H9 (cell line): ENCODE data around the gene DDX24. TPM values are rescaled to one million over a fixed set of nuclear protein-coding genes. Genes with fewer than 3 reads are reported as not detected.

Source experiments
- DNase-seq: peaks from one replicate; pipeline ENCODE4 v3.0.0-alpha.2; 2017
- H2AFZ ChIP-seq: one replicate; pipeline ENCODE4 v1.6.1; 2013; ENCODE audit warnings: mild to moderate bottlenecking, low read length, control low read depth, moderate library complexity
- H2AK5ac ChIP-seq: 2 replicates; pipeline ENCODE4 v1.6.1; 2013; ENCODE audit warnings: low read length, control low read depth, mixed read lengths; ENCODE audit not compliant: insufficient read length
- H2BK120ac ChIP-seq: one replicate; pipeline ENCODE4 v1.6.1; 2013; ENCODE audit warnings: low read depth, mild to moderate bottlenecking, low read length, control low read depth, inconsistent platforms; ENCODE audit not compliant: poor library complexity, severe bottlenecking
- H2BK12ac ChIP-seq: 2 replicates; pipeline ENCODE4 v1.6.1; 2013; ENCODE audit warnings: low read length, control low read depth, mixed read lengths, low read depth; ENCODE audit not compliant: insufficient read length
- H2BK15ac ChIP-seq: 2 replicates; pipeline ENCODE4 v1.6.1; 2013; ENCODE audit warnings: low read depth, low read length, control low read depth
- H2BK20ac ChIP-seq: one replicate; pipeline ENCODE4 v1.6.1; 2013; ENCODE audit warnings: low read depth, mild to moderate bottlenecking, low read length, control low read depth, inconsistent platforms; ENCODE audit not compliant: poor library complexity, severe bottlenecking
- H2BK5ac ChIP-seq: 2 replicates; pipeline ENCODE4 v1.6.1; 2013; ENCODE audit warnings: low read length, control low read depth, mixed read lengths; ENCODE audit not compliant: insufficient read length
- H3K14ac ChIP-seq: 2 replicates; pipeline ENCODE4 v1.6.1; 2013; ENCODE audit warnings: low read length, control low read depth; ENCODE audit not compliant: insufficient read depth
- H3K18ac ChIP-seq: 2 replicates; pipeline ENCODE4 v1.6.1; 2013; ENCODE audit warnings: low read depth, mild to moderate bottlenecking, mixed read lengths, low read length, control low read depth; ENCODE audit not compliant: insufficient read length
- H3K23ac ChIP-seq: 2 replicates; pipeline ENCODE4 v1.6.1; 2013; ENCODE audit warnings: low read length, control low read depth, mixed read lengths, low read depth; ENCODE audit not compliant: insufficient read length
- H3K23me2 ChIP-seq: 2 replicates; pipeline ENCODE4 v1.6.1; 2013; ENCODE audit warnings: low read depth, mild to moderate bottlenecking, mixed read lengths, low read length, control low read depth; ENCODE audit not compliant: insufficient read length, poor library complexity, severe bottlenecking
- H3K27ac ChIP-seq: 2 replicates; pipeline ENCODE4 v1.5.1; 2013; ENCODE audit warnings: low read length, control low read depth, mixed read lengths, low read depth; ENCODE audit not compliant: insufficient read length
- H3K27me3 ChIP-seq: 2 replicates; pipeline ENCODE4 v1.6.1; 2013; ENCODE audit warnings: low read length, control low read depth, inconsistent platforms; ENCODE audit not compliant: insufficient read depth
- H3K4ac ChIP-seq: 2 replicates; pipeline ENCODE4 v1.6.1; 2013; ENCODE audit warnings: low read depth, mild to moderate bottlenecking, control low read depth, inconsistent platforms, low read length, moderate library complexity
- H3K4me1 ChIP-seq: 2 replicates; pipeline ENCODE4 v1.6.1; 2013; ENCODE audit warnings: low read length, control low read depth, inconsistent platforms; ENCODE audit not compliant: insufficient read depth
- H3K4me2 ChIP-seq: 2 replicates; pipeline ENCODE4 v1.6.1; 2013; ENCODE audit warnings: low read length, control low read depth, mixed read lengths; ENCODE audit not compliant: insufficient read length, insufficient read depth
- H3K56ac ChIP-seq: 2 replicates; pipeline ENCODE4 v1.6.1; 2013; ENCODE audit warnings: low read depth, mild to moderate bottlenecking, mixed read lengths, low read length, control low read depth; ENCODE audit not compliant: insufficient read length
- H3K79me1 ChIP-seq: 2 replicates; pipeline ENCODE4 v1.6.1; 2013; ENCODE audit warnings: low read depth, mild to moderate bottlenecking, moderate library complexity, low read length, control low read depth, inconsistent platforms; ENCODE audit not compliant: insufficient read depth, poor library complexity, severe bottlenecking
- H3K79me2 ChIP-seq: 2 replicates; pipeline ENCODE4 v1.6.1; 2013; ENCODE audit warnings: low read length, control low read depth, inconsistent platforms; ENCODE audit not compliant: insufficient read depth
- H3K9ac ChIP-seq: 2 replicates; pipeline ENCODE4 v1.6.1; 2013; ENCODE audit warnings: low read length, control low read depth, mixed read lengths; ENCODE audit not compliant: insufficient read length; ENCODE audit errors: extremely low read depth
- H3K9me3 ChIP-seq: one replicate; pipeline ENCODE4 v1.6.1; 2013; ENCODE audit warnings: low read depth, low read length, inconsistent platforms; ENCODE audit not compliant: control insufficient read depth
- H3T11ph ChIP-seq: one replicate; pipeline ENCODE4 v1.6.1; 2013; ENCODE audit warnings: mild to moderate bottlenecking, low read length, control low read depth, inconsistent platforms
- H4K20me1 ChIP-seq: one replicate; pipeline ENCODE4 v1.6.1; 2013; ENCODE audit not compliant: control insufficient read depth, insufficient read length, insufficient read depth
- H4K5ac ChIP-seq: 2 replicates; pipeline ENCODE4 v1.6.1; 2013; ENCODE audit warnings: low read depth, mild to moderate bottlenecking, mixed read lengths, low read length, control low read depth; ENCODE audit not compliant: insufficient read length
- H4K8ac ChIP-seq: replicated peaks from 2 replicates; pipeline ENCODE4 v1.6.1; 2013; ENCODE audit warnings: low read length, control low read depth, mixed read lengths, low read depth; ENCODE audit not compliant: insufficient read length
- H4K91ac ChIP-seq: 2 replicates; pipeline ENCODE4 v1.6.1; 2013; ENCODE audit warnings: low read depth, mild to moderate bottlenecking, moderate library complexity, mixed read lengths, low read length, control low read depth; ENCODE audit not compliant: insufficient read length
- H3K27ac Mint-ChIP-seq, 3 experiments: 2 replicates in 2 of 3; 3 replicates in 1 of 3; pipeline ENCODE4 v1.8.0; 2020 to 2021; ENCODE audit warnings: mixed read lengths in 3 of 3, mild to moderate bottlenecking in 1 of 3, moderate library complexity in 1 of 3
- H3K27me3 Mint-ChIP-seq: 2 replicates; pipeline ENCODE4 v1.8.0; 2021; ENCODE audit warnings: low read depth, mild to moderate bottlenecking, moderate library complexity, mixed read lengths
- H3K36me3 Mint-ChIP-seq, 3 experiments: 2 replicates in 2 of 3; 3 replicates in 1 of 3; pipeline ENCODE4 v1.8.0; 2020 to 2021; ENCODE audit warnings: low read depth in 3 of 3, mixed read lengths in 3 of 3; ENCODE audit not compliant: insufficient read depth in 1 of 3
- H3K4me1 Mint-ChIP-seq, 2 experiments: 2 replicates each; pipeline ENCODE4 v1.8.0; 2020; ENCODE audit warnings: mixed read lengths in 2 of 2
- H3K4me3 Mint-ChIP-seq, 2 experiments: 2 replicates in 1 of 2; 3 replicates in 1 of 2; pipeline ENCODE4 v1.8.0; 2020 to 2021; ENCODE audit warnings: mild to moderate bottlenecking in 2 of 2, mixed read lengths in 2 of 2, moderate library complexity in 1 of 2
- H3K9me3 Mint-ChIP-seq, 2 experiments: 2 replicates in 1 of 2; 3 replicates in 1 of 2; pipeline ENCODE4 v1.8.0; 2020; ENCODE audit warnings: mild to moderate bottlenecking in 2 of 2, mixed read lengths in 2 of 2, moderate library complexity in 1 of 2
- WGBS: extraction: QIAGEN DNeasy Blood & Tissue Kit; methylation state at CpG from one replicate; pipeline ENCODE4 v1.1.7; 2013; ENCODE audit warnings: missing lambda C conversion rate, low lambda C conversion rate, mixed read lengths; ENCODE audit not compliant: insufficient read length; ENCODE audit errors: extremely low coverage; 5-methylcytosine and 5-hydroxymethylcytosine counted together
- total RNA-seq: library from RNA; stranded (reverse); gene quantifications from 2 replicates; pipeline ENCODE4 v1.2.1, GENCODE V29; 2021
- TF ChIP-seq, protein P1 (sequence below): fragments of 200-600 bp; sonication (generic); conservative IDR thresholded peaks from 3 replicates; pipeline ENCODE4 v1.8.0; 2021; ENCODE audit warnings: antibody characterized with exemption, mild to moderate bottlenecking

The DDX24 gene
- total RNA-seq, 1 experiment from 2014 or later: 172 TPM

DNA sequence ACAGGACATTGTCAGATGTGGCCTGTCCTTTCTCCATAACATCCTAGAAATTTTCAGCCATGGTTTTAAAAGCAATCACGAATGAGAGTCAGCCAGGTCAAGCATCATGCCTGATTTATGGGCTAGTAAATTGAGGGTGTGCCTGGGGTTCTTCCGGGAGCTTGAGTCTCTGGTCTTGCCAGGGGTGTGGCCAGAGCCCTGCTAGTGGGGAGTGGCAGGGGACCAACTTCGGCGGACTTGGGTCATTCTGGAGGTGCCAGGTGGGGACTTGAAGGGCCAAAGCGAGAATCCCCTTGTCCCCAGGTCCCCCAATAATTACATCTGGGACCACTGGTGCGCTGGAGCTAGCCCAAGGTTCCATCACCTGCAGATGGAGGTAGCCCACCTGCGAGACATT lies 49.1 kb downstream of the DDX24 start:
- H3K23ac ChIP-seq: no peak overlapping the region
- no peaks in the 10 kb centered on the region for H4K20me1 ChIP-seq
- WGBS: no CpG with 5 or more reads among the region's 7 CpGs
- H2BK5ac ChIP-seq: no peak overlapping the region
- no peak overlapping the region for H3K9ac ChIP-seq
- no peak overlapping the region for H3K4ac ChIP-seq
- no peak overlapping the region for H2AK5ac ChIP-seq
- H2BK12ac ChIP-seq: no peak overlapping the region
- H4K91ac ChIP-seq: no peak overlapping the region
- H3K27ac Mint-ChIP-seq: no peak overlapping the region
- H4K8ac ChIP-seq: no peak overlapping the region
- H3K14ac ChIP-seq: no peak overlapping the region
- no peaks in the 10 kb centered on the region for H3K79me1 ChIP-seq
- H3K4me2 ChIP-seq: no peak overlapping the region
- peaks cover 0 to 2% of the 10 kb centered on the region in 2 experiments; a peak in 3 of 5 replicates for H3K9me3 Mint-ChIP-seq
- TF ChIP-seq, protein P1, sequence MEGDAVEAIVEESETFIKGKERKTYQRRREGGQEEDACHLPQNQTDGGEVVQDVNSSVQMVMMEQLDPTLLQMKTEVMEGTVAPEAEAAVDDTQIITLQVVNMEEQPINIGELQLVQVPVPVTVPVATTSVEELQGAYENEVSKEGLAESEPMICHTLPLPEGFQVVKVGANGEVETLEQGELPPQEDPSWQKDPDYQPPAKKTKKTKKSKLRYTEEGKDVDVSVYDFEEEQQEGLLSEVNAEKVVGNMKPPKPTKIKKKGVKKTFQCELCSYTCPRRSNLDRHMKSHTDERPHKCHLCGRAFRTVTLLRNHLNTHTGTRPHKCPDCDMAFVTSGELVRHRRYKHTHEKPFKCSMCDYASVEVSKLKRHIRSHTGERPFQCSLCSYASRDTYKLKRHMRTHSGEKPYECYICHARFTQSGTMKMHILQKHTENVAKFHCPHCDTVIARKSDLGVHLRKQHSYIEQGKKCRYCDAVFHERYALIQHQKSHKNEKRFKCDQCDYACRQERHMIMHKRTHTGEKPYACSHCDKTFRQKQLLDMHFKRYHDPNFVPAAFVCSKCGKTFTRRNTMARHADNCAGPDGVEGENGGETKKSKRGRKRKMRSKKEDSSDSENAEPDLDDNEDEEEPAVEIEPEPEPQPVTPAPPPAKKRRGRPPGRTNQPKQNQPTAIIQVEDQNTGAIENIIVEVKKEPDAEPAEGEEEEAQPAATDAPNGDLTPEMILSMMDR: no peak
- H3K27ac ChIP-seq: no peak overlapping the region
- no peak overlapping the region for H3K4me3 Mint-ChIP-seq
- no peak overlapping the region for H3T11ph ChIP-seq
- H4K5ac ChIP-seq: no peak overlapping the region
- H2BK120ac ChIP-seq: no peak overlapping the region
- H3K36me3 Mint-ChIP-seq: peaks cover 4 to 15% (median 12%) of the 10 kb centered on the region in 3 experiments
- H3K56ac ChIP-seq: no peak overlapping the region
- H3K79me2 ChIP-seq: no peaks in the 10 kb centered on the region
- H3K23me2 ChIP-seq: no peaks in the 10 kb centered on the region
- peaks cover 25 to 33% of the 10 kb centered on the region in 2 experiments for H3K4me1 Mint-ChIP-seq
- no peak overlapping the region for H3K18ac ChIP-seq
- no peak for DNase-seq
- H3K27me3 ChIP-seq: no peaks in the 10 kb centered on the region
- H3K4me1 ChIP-seq: no peaks in the 10 kb centered on the region
- H2AFZ ChIP-seq: no peak overlapping the region
- peaks cover 4% of the 10 kb centered on the region; the same call in 1 of the 2 replicates for H3K27me3 Mint-ChIP-seq
- H2BK15ac ChIP-seq: no peak overlapping the region
- no peaks in the 10 kb centered on the region for H3K9me3 ChIP-seq
- no peak overlapping the region for H2BK20ac ChIP-seq
